ENCODE measurements around the gene DBF4. TPM values are rescaled to one million over a fixed set of nuclear protein-coding genes. Genes with fewer than 3 reads are reported as not detected.
"Not testable (repeated sequence)": the region's sequence is repeated elsewhere in the genome, so short reads cannot be mapped to it uniquely, and the experiment has no call there.

The DBF4 gene
- polyA plus RNA-seq, 2 donors = 4.6 to 6.2 TPM

GRCh38 chr7:87878208-87878735 is 2.0 kb downstream of the DBF4 start:
- 46 to 53% methylated on average over 3 of the region's 3 CpGs for WGBS, 2 donors
- H3K4me3 ChIP-seq (ENCODE audit: low read depth in 1 of 2, low read length in 2 of 2) = no peak overlapping the region
- H3K27ac ChIP-seq (ENCODE audit: low read depth in 2 of 2, low read length in 1 of 2) = no peak overlapping the region

GRCh38 chr7:87882151-87882937 is 6.1 kb downstream of the DBF4 start:
- Histone ChIP-seq H3K4me3 (ENCODE audit: low read depth in 1 of 2, low read length in 2 of 2) (no peak overlapping the region), H3K4me1 (ENCODE audit: control insufficient read depth in 2 of 2, insufficient read depth in 2 of 2, low read length in 1 of 2) (no peaks in the 10 kb centered on the region), H3K9me3 (ENCODE audit: control insufficient read depth in 2 of 2, insufficient read depth in 1 of 2, low read depth in 1 of 2, low read length in 1 of 2) (no peaks in the 10 kb centered on the region), H3K36me3 (ENCODE audit: control insufficient read depth in 2 of 2, insufficient read depth in 2 of 2, low read length in 1 of 2) (no peaks in the 10 kb centered on the region), H3K27ac (ENCODE audit: low read depth in 2 of 2, low read length in 1 of 2) (no peak overlapping the region), H3K27me3 (ENCODE audit: control insufficient read depth in 1 of 2, insufficient read depth in 2 of 2, low read length in 2 of 2) (no peaks in the 10 kb centered on the region)
- WGBS, 2 donors = 85 to 89% methylated on average over 4 of the region's 4 CpGs

More at GRCh38 chr7:87878208-87878735, 2.0 kb downstream of the DBF4 start:
- H3K27me3 ChIP-seq (ENCODE audit: control insufficient read depth in 1 of 2, insufficient read depth in 2 of 2, low read length in 2 of 2) = no peaks in the 10 kb centered on the region
- H3K9me3 ChIP-seq (ENCODE audit: control insufficient read depth in 2 of 2, insufficient read depth in 1 of 2, low read depth in 1 of 2, low read length in 1 of 2) = no peaks in the 10 kb centered on the region
- H3K4me1 ChIP-seq (ENCODE audit: control insufficient read depth in 2 of 2, insufficient read depth in 2 of 2, low read length in 1 of 2) = no peaks in the 10 kb centered on the region
- H3K36me3 ChIP-seq (ENCODE audit: control insufficient read depth in 2 of 2, insufficient read depth in 2 of 2, low read length in 1 of 2) = no peaks in the 10 kb centered on the region

GRCh38 chr7:87885018-87885417 is 8.7 kb downstream of the DBF4 start:
- H3K27ac ChIP-seq (ENCODE audit: low read depth in 2 of 2, low read length in 1 of 2) = no peak overlapping the region
- H3K4me3 ChIP-seq (ENCODE audit: low read depth in 1 of 2, low read length in 2 of 2) = no peak overlapping the region
- WGBS, 2 donors = 89 to 93% methylated on average over 2 of the region's 2 CpGs
- no peaks in the 10 kb centered on the region for H3K36me3 ChIP-seq (ENCODE audit: control insufficient read depth in 2 of 2, insufficient read depth in 2 of 2, low read length in 1 of 2)
- no peaks in the 10 kb centered on the region for H3K4me1 ChIP-seq (ENCODE audit: control insufficient read depth in 2 of 2, insufficient read depth in 2 of 2, low read length in 1 of 2)
- no peaks in the 10 kb centered on the region for H3K27me3 ChIP-seq (ENCODE audit: control insufficient read depth in 1 of 2, insufficient read depth in 2 of 2, low read length in 2 of 2)
- H3K9me3 ChIP-seq (ENCODE audit: control insufficient read depth in 2 of 2, insufficient read depth in 1 of 2, low read depth in 1 of 2, low read length in 1 of 2) = no peaks in the 10 kb centered on the region

DNA sequence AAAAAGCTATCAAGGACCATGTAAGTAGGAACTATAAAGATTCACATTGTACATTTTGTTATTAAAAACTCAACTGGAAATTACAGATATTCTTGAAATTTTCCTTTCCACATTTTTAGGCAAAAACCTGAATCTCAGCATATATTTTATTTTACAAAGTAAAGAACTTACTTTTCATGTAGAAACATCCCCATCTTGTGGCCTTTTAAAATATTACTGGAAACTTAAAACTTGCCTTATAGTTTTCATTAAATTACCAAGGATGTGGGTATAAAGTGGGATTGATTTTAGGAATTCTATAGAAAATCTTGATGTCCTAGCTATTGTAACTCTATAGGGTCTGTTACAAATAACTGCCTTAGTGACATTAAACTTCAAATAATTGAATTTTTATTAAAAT is 10.6 kb downstream of the DBF4 start:
- Histone ChIP-seq H3K27me3 (ENCODE audit: control insufficient read depth in 1 of 2, insufficient read depth in 2 of 2, low read length in 2 of 2) (no peaks in the 10 kb centered on the region), H3K36me3 (ENCODE audit: control insufficient read depth in 2 of 2, insufficient read depth in 2 of 2, low read length in 1 of 2) (no peaks in the 10 kb centered on the region)

GRCh38 chr7:87895363-87895762 is 19.1 kb downstream of the DBF4 start:
- no peaks in the 10 kb centered on the region for H3K36me3 ChIP-seq (ENCODE audit: control insufficient read depth in 2 of 2, insufficient read depth in 2 of 2, low read length in 1 of 2)
- no peaks in the 10 kb centered on the region for H3K27me3 ChIP-seq (ENCODE audit: control insufficient read depth in 1 of 2, insufficient read depth in 2 of 2, low read length in 2 of 2)
- H3K9me3 ChIP-seq (ENCODE audit: control insufficient read depth in 2 of 2, insufficient read depth in 1 of 2, low read depth in 1 of 2, low read length in 1 of 2) = no peaks in the 10 kb centered on the region
- no peak overlapping the region for H3K27ac ChIP-seq (ENCODE audit: low read depth in 2 of 2, low read length in 1 of 2)
- H3K4me1 ChIP-seq (ENCODE audit: control insufficient read depth in 2 of 2, insufficient read depth in 2 of 2, low read length in 1 of 2) = no peaks in the 10 kb centered on the region
- WGBS, 2 donors = 92 to 96% methylated on average over 2 of the region's 2 CpGs
- no peak overlapping the region for H3K4me3 ChIP-seq (ENCODE audit: low read depth in 1 of 2, low read length in 2 of 2)

More for the DNA sequence above, 10.6 kb downstream of the DBF4 start:
- Histone ChIP-seq H3K4me3 (ENCODE audit: low read depth in 1 of 2, low read length in 2 of 2) (no peak overlapping the region), H3K9me3 (ENCODE audit: control insufficient read depth in 2 of 2, insufficient read depth in 1 of 2, low read depth in 1 of 2, low read length in 1 of 2) (no peaks in the 10 kb centered on the region), H3K27ac (ENCODE audit: low read depth in 2 of 2, low read length in 1 of 2) (no peak overlapping the region), H3K4me1 (ENCODE audit: control insufficient read depth in 2 of 2, insufficient read depth in 2 of 2, low read length in 1 of 2) (no peaks in the 10 kb centered on the region)

DNA sequence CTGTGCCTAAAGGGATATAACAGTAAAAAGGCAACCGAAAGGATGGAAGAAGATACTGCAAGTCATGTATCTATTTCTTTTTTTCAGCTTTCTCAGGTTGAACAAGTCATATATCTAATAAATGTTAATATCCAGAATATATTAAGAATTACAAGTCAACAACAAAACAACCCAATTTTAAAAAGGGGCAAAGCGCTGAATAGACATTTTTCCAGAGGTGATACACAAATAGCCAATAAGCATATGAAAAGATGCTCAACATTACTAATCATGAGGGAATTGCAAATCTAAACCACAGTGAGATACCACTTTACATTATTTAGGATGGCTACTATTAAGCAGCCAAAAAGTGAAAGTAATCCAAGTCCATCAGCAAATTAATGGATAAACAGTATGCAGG is 23.0 kb downstream of the DBF4 start:
- Histone ChIP-seq H3K4me1 (ENCODE audit: control insufficient read depth in 2 of 2, insufficient read depth in 2 of 2, low read length in 1 of 2) (no peaks in the 10 kb centered on the region), H3K27me3 (ENCODE audit: control insufficient read depth in 1 of 2, insufficient read depth in 2 of 2, low read length in 2 of 2) (no peaks in the 10 kb centered on the region), H3K27ac (ENCODE audit: low read depth in 2 of 2, low read length in 1 of 2) (no peak overlapping the region), H3K36me3 (ENCODE audit: control insufficient read depth in 2 of 2, insufficient read depth in 2 of 2, low read length in 1 of 2) (no peaks in the 10 kb centered on the region), H3K4me3 (ENCODE audit: low read depth in 1 of 2, low read length in 2 of 2) (no peak overlapping the region), H3K9me3 (ENCODE audit: control insufficient read depth in 2 of 2, insufficient read depth in 1 of 2, low read depth in 1 of 2, low read length in 1 of 2) (no peaks in the 10 kb centered on the region)
- 97 to 100% methylated on average over 2 of the region's 2 CpGs for WGBS, 2 donors

DNA sequence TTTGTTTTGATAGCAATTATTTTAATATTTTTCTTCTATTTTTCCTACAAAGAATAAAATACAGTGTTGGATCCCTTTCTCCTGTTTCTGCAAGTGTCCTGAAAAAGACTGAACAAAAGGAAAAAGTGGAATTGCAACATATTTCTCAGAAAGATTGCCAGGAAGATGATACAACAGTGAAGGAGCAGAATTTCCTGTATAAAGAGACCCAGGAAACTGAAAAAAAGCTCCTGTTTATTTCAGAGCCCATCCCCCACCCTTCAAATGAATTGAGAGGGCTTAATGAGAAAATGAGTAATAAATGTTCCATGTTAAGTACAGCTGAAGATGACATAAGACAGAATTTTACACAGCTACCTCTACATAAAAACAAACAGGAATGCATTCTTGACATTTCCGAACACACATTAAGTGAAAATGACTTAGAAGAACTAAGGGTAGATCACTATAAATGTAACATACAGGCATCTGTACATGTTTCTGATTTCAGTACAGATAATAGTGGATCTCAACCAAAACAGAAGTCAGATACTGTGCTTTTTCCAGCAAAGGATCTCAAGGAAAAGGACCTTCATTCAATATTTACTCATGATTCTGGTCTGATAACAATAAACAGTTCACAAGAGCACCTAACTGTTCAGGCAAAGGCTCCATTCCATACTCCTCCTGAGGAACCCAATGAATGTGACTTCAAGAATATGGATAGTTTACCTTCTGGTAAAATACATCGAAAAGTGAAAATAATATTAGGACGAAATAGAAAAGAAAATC is 31.0 kb downstream of the DBF4 start:
- H3K4me1 ChIP-seq (ENCODE audit: control insufficient read depth in 2 of 2, insufficient read depth in 2 of 2, low read length in 1 of 2); H3K4me3 ChIP-seq (ENCODE audit: low read depth in 1 of 2, low read length in 2 of 2); H3K9me3 ChIP-seq (ENCODE audit: control insufficient read depth in 2 of 2, insufficient read depth in 1 of 2, low read depth in 1 of 2, low read length in 1 of 2); H3K36me3 ChIP-seq (ENCODE audit: control insufficient read depth in 2 of 2, insufficient read depth in 2 of 2, low read length in 1 of 2); H3K27ac ChIP-seq (ENCODE audit: low read depth in 2 of 2, low read length in 1 of 2); H3K27me3 ChIP-seq (ENCODE audit: control insufficient read depth in 1 of 2, insufficient read depth in 2 of 2, low read length in 2 of 2): not testable (repeated sequence)
- WGBS, 2 donors = 98 to 99% methylated on average over 3 of the region's 3 CpGs

DNA sequence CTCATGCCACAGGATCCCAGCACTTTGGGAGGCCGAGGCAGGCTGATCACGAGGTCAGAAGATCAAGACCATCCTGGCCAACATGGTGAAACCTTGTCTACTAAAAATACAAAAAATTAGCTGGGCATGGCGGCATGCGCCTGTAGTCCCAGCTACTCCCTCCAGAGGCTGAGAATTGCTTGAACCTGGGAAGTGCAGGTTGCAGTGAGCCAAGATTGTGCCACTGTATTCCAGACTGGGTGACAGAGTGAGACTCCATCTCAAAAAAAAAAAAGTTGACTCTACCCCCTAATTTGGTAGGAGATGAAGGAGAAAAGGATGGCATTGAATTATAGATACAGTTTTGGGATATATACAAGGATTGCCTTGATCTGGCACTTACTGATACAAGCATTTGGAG is 32.5 kb downstream of the DBF4 start:
- not testable (repeated sequence) for H3K4me1 ChIP-seq (ENCODE audit: control insufficient read depth in 2 of 2, insufficient read depth in 2 of 2, low read length in 1 of 2); H3K27me3 ChIP-seq (ENCODE audit: control insufficient read depth in 1 of 2, insufficient read depth in 2 of 2, low read length in 2 of 2); H3K27ac ChIP-seq (ENCODE audit: low read depth in 2 of 2, low read length in 1 of 2); H3K36me3 ChIP-seq (ENCODE audit: control insufficient read depth in 2 of 2, insufficient read depth in 2 of 2, low read length in 1 of 2); H3K4me3 ChIP-seq (ENCODE audit: low read depth in 1 of 2, low read length in 2 of 2); H3K9me3 ChIP-seq (ENCODE audit: control insufficient read depth in 2 of 2, insufficient read depth in 1 of 2, low read depth in 1 of 2, low read length in 1 of 2)
- WGBS, 2 donors = 98 to 100% methylated on average over 4 of the region's 4 CpGs

DNA sequence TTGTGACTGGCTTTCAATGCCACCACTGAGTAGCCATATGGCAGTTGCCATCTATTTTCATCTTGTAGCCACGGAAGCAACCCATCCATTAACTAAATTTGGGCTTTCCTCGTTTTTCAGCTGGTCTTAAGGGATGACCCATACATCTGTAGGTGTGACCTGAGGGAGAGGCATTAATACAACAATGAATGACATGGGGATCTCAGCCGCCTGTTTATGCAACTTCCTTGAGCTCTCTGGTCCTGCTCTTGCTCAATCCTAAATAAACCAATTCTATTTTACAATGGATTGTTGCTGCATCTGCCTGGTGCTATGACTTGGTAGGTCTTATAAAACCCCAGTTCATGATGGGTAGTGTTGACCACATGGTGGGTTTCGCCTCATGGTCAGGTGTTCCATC is 35.8 kb downstream of the DBF4 start:
- H3K27me3 ChIP-seq (ENCODE audit: control insufficient read depth in 1 of 2, insufficient read depth in 2 of 2, low read length in 2 of 2) = no peaks in the 10 kb centered on the region
- H3K27ac ChIP-seq (ENCODE audit: low read depth in 2 of 2, low read length in 1 of 2) = no peak overlapping the region
- H3K4me1 ChIP-seq (ENCODE audit: control insufficient read depth in 2 of 2, insufficient read depth in 2 of 2, low read length in 1 of 2) = no peaks in the 10 kb centered on the region
- H3K36me3 ChIP-seq (ENCODE audit: control insufficient read depth in 2 of 2, insufficient read depth in 2 of 2, low read length in 1 of 2) = no peaks in the 10 kb centered on the region
- no peak overlapping the region for H3K4me3 ChIP-seq (ENCODE audit: low read depth in 1 of 2, low read length in 2 of 2)
- H3K9me3 ChIP-seq (ENCODE audit: control insufficient read depth in 2 of 2, insufficient read depth in 1 of 2, low read depth in 1 of 2, low read length in 1 of 2) = no peaks in the 10 kb centered on the region
- WGBS, 2 donors = 85 to 91% methylated on average over 4 of the region's 4 CpGs

Data from esophagus (tissue), 2 donors.